Vagina (tissue), 2 donors: ENCODE measurements around the gene TMEM154. TPM values are rescaled to one million over a fixed set of nuclear protein-coding genes. Genes with fewer than 3 reads are reported as not detected.

Experiments used
- DNase-seq, 2 donors: peaks; one replicate each; pipeline ENCODE4 v3.0.0-alpha.2; 2017; ENCODE audit errors: extremely low spot score in 2 of 2
- H3K27ac ChIP-seq: fragments of 200-600 bp; sonication (generic); one replicate; pipeline ENCODE4 v1.5.1; 2019
- H3K27me3 ChIP-seq: fragments of 200-600 bp; sonication (generic); one replicate; pipeline ENCODE4 v1.5.1; 2019
- H3K36me3 ChIP-seq, 2 donors: fragments of 200-600 bp; sonication (generic); one replicate each; pipeline ENCODE4 v1.5.1; 2017 to 2019
- H3K4me1 ChIP-seq: fragments of 200-600 bp; sonication (generic); one replicate; pipeline ENCODE4 v1.5.1; 2019
- H3K4me3 ChIP-seq, 2 donors: fragments of 200-600 bp; sonication (generic); 1 replicate in 1 of 2; 2 replicates in 1 of 2; pipeline ENCODE4 v1.5.1; 2016 to 2019
- H3K9me3 ChIP-seq: fragments of 200-600 bp; sonication (generic); one replicate; pipeline ENCODE4 v1.5.1; 2019
- POLR2A ChIP-seq, 2 donors: fragments of 450-650 bp; IDR thresholded peaks; one replicate each; pipeline ENCODE4 v1.6.1; 2017; ENCODE audit warnings: antibody characterized with exemption in 2 of 2, mild to moderate bottlenecking in 2 of 2, moderate library complexity in 2 of 2
- POLR2AphosphoS5 ChIP-seq, 2 donors: sonication (generic); formaldehyde crosslinking; IDR thresholded peaks; one replicate each; pipeline ENCODE4 v1.9.0; 2017; ENCODE audit warnings: antibody characterized with exemption in 2 of 2, mild to moderate bottlenecking in 2 of 2, low read depth in 1 of 2; ENCODE audit not compliant: insufficient read depth in 1 of 2
- intact Hi-C: fragments of 100-400 bp; cut with DNase I; formaldehyde crosslinking; loops from one replicate; pipeline ENCODE4 v1.15.1; 2023
- total RNA-seq: library from RNA; depleted of rRNA; stranded (reverse); fragments of >200 nt; gene quantifications from one replicate; pipeline ENCODE4 v1.2.3, GENCODE V29; 2016
- TF ChIP-seq, protein P1 (sequence below), 3 experiments: fragments of 450-650 bp in 2 of 3; fragments of 200-600 bp in 1 of 3; sonication (generic) in 1 of 3; IDR thresholded peaks; one replicate each; pipeline ENCODE4 v1.5.1; 2017 to 2019; ENCODE audit warnings: antibody characterized with exemption in 3 of 3, mild to moderate bottlenecking in 2 of 3, moderate library complexity in 2 of 3

Gene TMEM154
- total RNA-seq, 1 donor from 2014 or later: 33.1 TPM

DNA sequence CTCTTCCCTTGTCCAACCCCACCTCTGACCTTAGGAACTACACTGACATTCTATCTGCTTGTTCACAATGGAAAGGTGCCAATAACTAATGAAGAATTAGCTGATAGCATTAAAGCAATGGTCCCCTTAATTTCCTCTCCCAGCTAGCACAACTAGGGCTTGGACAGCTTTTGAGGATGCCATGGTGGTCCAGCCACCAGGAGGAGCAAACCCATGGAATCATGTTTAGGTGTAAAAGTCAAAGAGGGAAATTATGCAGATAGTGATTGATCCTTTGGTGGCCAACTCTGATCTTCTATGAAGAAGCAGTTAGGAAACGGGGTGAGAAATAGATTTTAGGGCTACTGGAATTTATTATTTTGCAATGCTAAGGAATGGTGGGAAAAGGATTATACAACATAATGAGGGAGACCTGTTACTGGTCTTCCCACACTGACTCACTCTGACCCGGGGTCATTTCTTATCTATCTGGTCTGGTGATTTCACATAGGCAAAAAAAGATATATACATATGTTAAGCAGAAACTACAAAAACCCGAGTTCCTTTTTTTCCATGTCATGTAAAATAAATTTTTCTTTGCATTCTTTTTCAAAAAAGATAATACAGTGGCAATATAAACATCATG is 98.1 kb downstream of the TMEM154 start:
- no peaks in the 10 kb centered on the region for H3K27me3 ChIP-seq
- TF ChIP-seq POLR2A (IDR thresholded peaks at IDR 0.05) (no peak), POLR2AphosphoS5 (IDR thresholded peaks at IDR 0.05; ENCODE audit: insufficient read depth in 1 of 2, low read depth in 1 of 2) (no peak)
- TF ChIP-seq, protein P1, sequence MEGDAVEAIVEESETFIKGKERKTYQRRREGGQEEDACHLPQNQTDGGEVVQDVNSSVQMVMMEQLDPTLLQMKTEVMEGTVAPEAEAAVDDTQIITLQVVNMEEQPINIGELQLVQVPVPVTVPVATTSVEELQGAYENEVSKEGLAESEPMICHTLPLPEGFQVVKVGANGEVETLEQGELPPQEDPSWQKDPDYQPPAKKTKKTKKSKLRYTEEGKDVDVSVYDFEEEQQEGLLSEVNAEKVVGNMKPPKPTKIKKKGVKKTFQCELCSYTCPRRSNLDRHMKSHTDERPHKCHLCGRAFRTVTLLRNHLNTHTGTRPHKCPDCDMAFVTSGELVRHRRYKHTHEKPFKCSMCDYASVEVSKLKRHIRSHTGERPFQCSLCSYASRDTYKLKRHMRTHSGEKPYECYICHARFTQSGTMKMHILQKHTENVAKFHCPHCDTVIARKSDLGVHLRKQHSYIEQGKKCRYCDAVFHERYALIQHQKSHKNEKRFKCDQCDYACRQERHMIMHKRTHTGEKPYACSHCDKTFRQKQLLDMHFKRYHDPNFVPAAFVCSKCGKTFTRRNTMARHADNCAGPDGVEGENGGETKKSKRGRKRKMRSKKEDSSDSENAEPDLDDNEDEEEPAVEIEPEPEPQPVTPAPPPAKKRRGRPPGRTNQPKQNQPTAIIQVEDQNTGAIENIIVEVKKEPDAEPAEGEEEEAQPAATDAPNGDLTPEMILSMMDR (IDR thresholded peaks at IDR 0.05): no peak
- H3K4me1 ChIP-seq: no peaks in the 10 kb centered on the region
- no peaks in the 10 kb centered on the region for H3K36me3 ChIP-seq
- intact Hi-C loops: no loop called here
- no peak for DNase-seq
- no peak overlapping the region for H3K4me3 ChIP-seq
- H3K27ac ChIP-seq: no peak overlapping the region
- no peaks in the 10 kb centered on the region for H3K9me3 ChIP-seq

GRCh38 chr4:152579916-152580315 is 99.9 kb downstream of the TMEM154 start:
- TF ChIP-seq POLR2A (IDR thresholded peaks at IDR 0.05): no peak
- TF ChIP-seq, protein P1 (IDR thresholded peaks at IDR 0.05): no peak
- no peak for TF ChIP-seq POLR2AphosphoS5 (IDR thresholded peaks at IDR 0.05; ENCODE audit: insufficient read depth in 1 of 2, low read depth in 1 of 2)
- H3K27me3 ChIP-seq: no peaks in the 10 kb centered on the region
- no peak for DNase-seq
- H3K27ac ChIP-seq: no peak overlapping the region
- H3K9me3 ChIP-seq: no peaks in the 10 kb centered on the region
- no peak overlapping the region for H3K4me3 ChIP-seq
- intact Hi-C loops: no loop called here
- no peaks in the 10 kb centered on the region for H3K4me1 ChIP-seq
- H3K36me3 ChIP-seq: no peaks in the 10 kb centered on the region

GRCh38 chr4:152579107-152579764 is 100.6 kb downstream of the TMEM154 start:
- intact Hi-C loops: no loop called here
- no peaks in the 10 kb centered on the region for H3K4me1 ChIP-seq
- H3K9me3 ChIP-seq: no peaks in the 10 kb centered on the region
- no peaks in the 10 kb centered on the region for H3K36me3 ChIP-seq
- H3K4me3 ChIP-seq: no peak overlapping the region
- H3K27ac ChIP-seq: no peak overlapping the region
- no peak for DNase-seq
- H3K27me3 ChIP-seq: no peaks in the 10 kb centered on the region
- TF ChIP-seq POLR2A (IDR thresholded peaks at IDR 0.05): no peak
- no peak for TF ChIP-seq POLR2AphosphoS5 (IDR thresholded peaks at IDR 0.05; ENCODE audit: insufficient read depth in 1 of 2, low read depth in 1 of 2)
- TF ChIP-seq, protein P1 (IDR thresholded peaks at IDR 0.05): no peak

- Histone ChIP-seq H3K4me1 (no peaks in the 10 kb centered on the region), H3K36me3 (no peaks in the 10 kb centered on the region), H3K27ac (no peak overlapping the region), H3K9me3 (no peaks in the 10 kb centered on the region), H3K27me3 (no peaks in the 10 kb centered on the region), H3K4me3 (no peak overlapping the region)
- intact Hi-C loops: no loop called here
- TF ChIP-seq, protein P1 (IDR thresholded peaks at IDR 0.05): no peak
- TF ChIP-seq POLR2AphosphoS5 (IDR thresholded peaks at IDR 0.05; ENCODE audit: insufficient read depth in 1 of 2, low read depth in 1 of 2) (no peak), POLR2A (IDR thresholded peaks at IDR 0.05) (no peak)
- no peak for DNase-seq
These were observed 101.1 kb downstream of the TMEM154 start for GRCh38 chr4:152578670-152579069.
